HFF-Myc (cell line): ENCODE results near the gene C5orf15.

ENCODE experiments used
- DNase-seq: peaks from one replicate; pipeline ENCODE4 v3.0.0-alpha.2; 2011; ENCODE audit warnings: low read depth; ENCODE audit errors: extremely low read depth
- H3K4me3 ChIP-seq: replicated peaks from 2 replicates; pipeline ENCODE4 v1.5.1; 2011; ENCODE audit warnings: low read depth, mild to moderate bottlenecking, control low read depth, low read length
- TF ChIP-seq, protein P1 (sequence below): IDR thresholded peaks from 2 replicates; pipeline ENCODE4 v1.5.1; 2012; ENCODE audit warnings: mild to moderate bottlenecking, low read depth, low read length, control low read depth; ENCODE audit errors: missing control alignments

C5orf15 gene

GRCh38 chr5:133914434-133914833, 54.0 kb downstream of the C5orf15 start:
- TF ChIP-seq, protein P1, sequence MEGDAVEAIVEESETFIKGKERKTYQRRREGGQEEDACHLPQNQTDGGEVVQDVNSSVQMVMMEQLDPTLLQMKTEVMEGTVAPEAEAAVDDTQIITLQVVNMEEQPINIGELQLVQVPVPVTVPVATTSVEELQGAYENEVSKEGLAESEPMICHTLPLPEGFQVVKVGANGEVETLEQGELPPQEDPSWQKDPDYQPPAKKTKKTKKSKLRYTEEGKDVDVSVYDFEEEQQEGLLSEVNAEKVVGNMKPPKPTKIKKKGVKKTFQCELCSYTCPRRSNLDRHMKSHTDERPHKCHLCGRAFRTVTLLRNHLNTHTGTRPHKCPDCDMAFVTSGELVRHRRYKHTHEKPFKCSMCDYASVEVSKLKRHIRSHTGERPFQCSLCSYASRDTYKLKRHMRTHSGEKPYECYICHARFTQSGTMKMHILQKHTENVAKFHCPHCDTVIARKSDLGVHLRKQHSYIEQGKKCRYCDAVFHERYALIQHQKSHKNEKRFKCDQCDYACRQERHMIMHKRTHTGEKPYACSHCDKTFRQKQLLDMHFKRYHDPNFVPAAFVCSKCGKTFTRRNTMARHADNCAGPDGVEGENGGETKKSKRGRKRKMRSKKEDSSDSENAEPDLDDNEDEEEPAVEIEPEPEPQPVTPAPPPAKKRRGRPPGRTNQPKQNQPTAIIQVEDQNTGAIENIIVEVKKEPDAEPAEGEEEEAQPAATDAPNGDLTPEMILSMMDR, result no peak
- no peak for DNase-seq
- H3K4me3 ChIP-seq, result no peak overlapping the region

GRCh38 chr5:133913413-133914155, 54.8 kb downstream of the C5orf15 start:
- H3K4me3 ChIP-seq, result no peak overlapping the region
- TF ChIP-seq, protein P1, result no peak
- DNase-seq, result no peak

DNA sequence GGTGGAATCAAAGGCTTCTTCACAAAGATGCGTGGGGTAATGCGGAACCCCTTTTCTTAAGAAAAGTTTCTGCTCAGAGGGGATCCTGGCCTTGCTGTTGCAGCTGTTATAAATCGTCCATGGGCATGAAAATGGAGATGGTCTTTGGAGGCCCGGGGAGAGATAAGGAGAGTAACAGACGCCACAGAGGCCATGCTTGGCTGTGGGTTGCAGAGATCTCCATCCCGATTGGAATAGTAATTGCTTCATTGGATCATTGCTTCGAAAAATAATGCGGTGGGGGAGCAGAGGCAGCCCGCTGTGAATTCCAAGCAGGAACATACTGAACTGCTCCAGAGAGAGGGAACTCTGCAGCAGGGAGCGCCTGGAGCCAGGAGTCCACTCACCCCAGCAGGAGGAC, 55.5 kb downstream of the C5orf15 start:
- H3K4me3 ChIP-seq, result no peak overlapping the region
- no peak for DNase-seq
- TF ChIP-seq, protein P1, result no peak

GRCh38 chr5:133910571-133910970, 57.9 kb downstream of the C5orf15 start:
- DNase-seq, result no peak
- H3K4me3 ChIP-seq, result no peak overlapping the region

GRCh38 chr5:133909603-133910002, 58.8 kb downstream of the C5orf15 start:
- H3K4me3 ChIP-seq, result no peak overlapping the region
- TF ChIP-seq, protein P1, result no peak
- DNase-seq, result no peak

More at GRCh38 chr5:133910571-133910970, 57.9 kb downstream of the C5orf15 start:
- TF ChIP-seq, protein P1, result no peak

DNA sequence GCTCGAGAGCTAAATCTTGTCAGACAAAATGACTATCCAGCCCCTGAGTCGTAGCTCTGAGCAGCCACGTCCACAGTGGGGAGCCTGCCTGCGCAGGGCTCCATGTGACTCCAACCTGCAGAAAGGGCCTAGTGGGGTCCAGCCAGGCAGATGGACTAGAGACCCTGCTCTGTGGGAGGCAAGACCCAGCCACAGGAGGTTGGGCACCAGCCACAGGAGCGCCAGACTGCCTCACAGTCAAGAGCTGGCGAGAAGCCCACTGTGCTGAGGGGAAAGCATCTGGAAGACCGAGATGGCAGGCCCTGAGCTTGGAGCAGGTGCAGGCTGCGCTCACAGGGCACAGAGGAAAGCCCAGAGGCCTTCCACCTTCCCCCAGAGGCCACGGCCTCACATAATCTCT, 61.4 kb downstream of the C5orf15 start:
- DNase-seq, result no peak
- H3K4me3 ChIP-seq, result no peak overlapping the region
- TF ChIP-seq, protein P1, result no peak

- DNase-seq, result no peak
- TF ChIP-seq, protein P1, result no peak
- no peak overlapping the region for H3K4me3 ChIP-seq
Measured at GRCh38 chr5:133906303-133906702, 62.1 kb downstream of the C5orf15 start.
